SK-N-SH treated with all-trans-retinoic acid at 6 μM for 48 hours (cell line): ENCODE measurements around the gene GZMM.

Source experiments
- ATAC-seq: fragments of 200-7000 bp; cut with Tn5 transposase; 3 replicates; pipeline ENCODE4 v1.9.1; 2020; ENCODE audit warnings: mild to moderate bottlenecking, moderate library complexity
- ARNTL ChIP-seq: fragments of 450-650 bp; formaldehyde crosslinking; IDR thresholded peaks from 2 replicates; pipeline ENCODE4 v1.5.0; 2020; ENCODE audit warnings: low read depth, mild to moderate bottlenecking, moderate library complexity, borderline replicate concordance
- CREB5 ChIP-seq: fragments of 250-450 bp; sonication (Bioruptor Pico); IDR thresholded peaks from 2 replicates; pipeline ENCODE4 v1.5.1; 2020; ENCODE audit warnings: low read depth, mild to moderate bottlenecking, moderate library complexity
- CSDC2 ChIP-seq: fragments of 250-450 bp; sonication (Bioruptor Pico); IDR thresholded peaks from 2 replicates; pipeline ENCODE4 v1.5.0; 2020; ENCODE audit warnings: mild to moderate bottlenecking, moderate library complexity
- CSRNP3 ChIP-seq: fragments of 250-450 bp; sonication (Bioruptor Pico); IDR thresholded peaks from 2 replicates; pipeline ENCODE4 v1.5.1; 2021; ENCODE audit warnings: mild to moderate bottlenecking, moderate library complexity
- ESRRG ChIP-seq: fragments of 250-450 bp; sonication (Bioruptor Pico); IDR thresholded peaks from 2 replicates; pipeline ENCODE4 v1.6.1; 2021; ENCODE audit warnings: mild to moderate bottlenecking
- GLIS3 ChIP-seq: fragments of 250-450 bp; sonication (Bioruptor Pico); IDR thresholded peaks from 2 replicates; pipeline ENCODE4 v1.5.0; 2020; ENCODE audit warnings: mild to moderate bottlenecking, moderate library complexity
- ISL1 ChIP-seq: fragments of 250-450 bp; sonication (Bioruptor Pico); IDR thresholded peaks from 2 replicates; pipeline ENCODE4 v2.1.2; 2022; ENCODE audit warnings: mild to moderate bottlenecking, moderate library complexity
- OSR1 ChIP-seq: fragments of 250-450 bp; sonication (Bioruptor Pico); IDR thresholded peaks from 2 replicates; pipeline ENCODE4 v1.8.0; 2022; ENCODE audit warnings: moderate library complexity, mild to moderate bottlenecking, inconsistent platforms
- PATZ1 ChIP-seq: fragments of 250-450 bp; sonication (Bioruptor Pico); IDR thresholded peaks from 2 replicates; pipeline ENCODE4 v1.8.0; 2020; ENCODE audit warnings: mild to moderate bottlenecking, moderate library complexity, borderline replicate concordance
- POU6F1 ChIP-seq: fragments of 250-450 bp; sonication (Bioruptor Pico); IDR thresholded peaks from 2 replicates; pipeline ENCODE4 v1.8.0; 2021; ENCODE audit warnings: low read depth, mild to moderate bottlenecking, moderate library complexity, borderline replicate concordance
- PPARA ChIP-seq: fragments of 250-450 bp; sonication (Bioruptor Pico); IDR thresholded peaks from 2 replicates; pipeline ENCODE4 v1.5.0; 2020; ENCODE audit warnings: mild to moderate bottlenecking, borderline replicate concordance
- RARB ChIP-seq: fragments of 250-450 bp; sonication (Bioruptor Pico); IDR thresholded peaks from 2 replicates; pipeline ENCODE4 v1.8.0; 2021; ENCODE audit warnings: mild to moderate bottlenecking, moderate library complexity
- TCF4 ChIP-seq: fragments of 250-450 bp; sonication (Bioruptor Pico); IDR thresholded peaks from 2 replicates; pipeline ENCODE4 v1.8.0; 2021; ENCODE audit warnings: mild to moderate bottlenecking, moderate library complexity, borderline replicate concordance
- TOX ChIP-seq: fragments of 250-450 bp; sonication (Bioruptor Pico); IDR thresholded peaks from 2 replicates; pipeline ENCODE4 v1.8.0; 2021; ENCODE audit warnings: mild to moderate bottlenecking, moderate library complexity, borderline replicate concordance
- TSHZ2 ChIP-seq: fragments of 250-450 bp; sonication (Bioruptor Pico); IDR thresholded peaks from 2 replicates; pipeline ENCODE4 v1.5.0; 2020; ENCODE audit warnings: mild to moderate bottlenecking, moderate library complexity
- ZC3H10 ChIP-seq: fragments of 250-450 bp; sonication (Bioruptor Pico); IDR thresholded peaks from 2 replicates; pipeline ENCODE4 v1.5.1; 2021; ENCODE audit warnings: mild to moderate bottlenecking, moderate library complexity
- ZFP3 ChIP-seq: fragments of 250-450 bp; sonication (Bioruptor Pico); IDR thresholded peaks from 2 replicates; pipeline ENCODE4 v1.5.0; 2020; ENCODE audit warnings: mild to moderate bottlenecking, moderate library complexity
- ZFP30 ChIP-seq: fragments of 450-650 bp; formaldehyde crosslinking; IDR thresholded peaks from 2 replicates; pipeline ENCODE4 v1.5.0; 2022; ENCODE audit warnings: mild to moderate bottlenecking, moderate library complexity
- ZNF565 ChIP-seq: fragments of 450-650 bp; formaldehyde crosslinking; conservative IDR thresholded peaks from 2 replicates; pipeline ENCODE4 v1.5.0; 2020; ENCODE audit warnings: low read depth, mild to moderate bottlenecking, moderate library complexity
- ZNF70 ChIP-seq: fragments of 450-650 bp; formaldehyde crosslinking; IDR thresholded peaks from 2 replicates; pipeline ENCODE4 v1.5.0; 2020; ENCODE audit warnings: mild to moderate bottlenecking, moderate library complexity
- ZNF8 ChIP-seq: fragments of 450-650 bp; formaldehyde crosslinking; IDR thresholded peaks from 2 replicates; pipeline ENCODE4 v1.5.0; 2020; ENCODE audit warnings: mild to moderate bottlenecking, moderate library complexity

GZMM gene

GRCh38 chr19:536881-537404 lies 6.9 kb upstream of the GZMM start:
- no peak for TF ChIP-seq RARB (CRISPR knock-in tag)
- TF ChIP-seq ZFP3 (CRISPR knock-in tag) = no peak
- TF ChIP-seq TSHZ2 (CRISPR knock-in tag) = no peak
- TF ChIP-seq OSR1 (CRISPR knock-in tag) = no peak
- no peak for TF ChIP-seq ISL1
- TF ChIP-seq PPARA (CRISPR knock-in tag) = no peak
- no peak for TF ChIP-seq PATZ1 (CRISPR knock-in tag)
- no peak for TF ChIP-seq ARNTL (CRISPR knock-in tag)
- TF ChIP-seq CREB5 = no peak
- TF ChIP-seq POU6F1 = no peak
- TF ChIP-seq ZNF565 (CRISPR knock-in tag) = no peak
- no peak for TF ChIP-seq ZNF70
- TF ChIP-seq ZNF8 (CRISPR knock-in tag) = no peak
- no peak for TF ChIP-seq ZC3H10

GRCh38 chr19:538641-539428 lies 5.0 kb upstream of the GZMM start:
- ATAC-seq = no peak
- no peak for TF ChIP-seq ZNF565 (CRISPR knock-in tag)
- TF ChIP-seq CSRNP3 (CRISPR knock-in tag) = no peak
- TF ChIP-seq TOX (CRISPR knock-in tag) = no peak
- TF ChIP-seq RARB (CRISPR knock-in tag) = no peak
- no peak for TF ChIP-seq PATZ1 (CRISPR knock-in tag)
- TF ChIP-seq GLIS3 = no peak
- no peak for TF ChIP-seq TSHZ2 (CRISPR knock-in tag)
- no peak for TF ChIP-seq ZFP30 (CRISPR knock-in tag)
- TF ChIP-seq ZC3H10 = no peak
- no peak for TF ChIP-seq ESRRG (CRISPR knock-in tag)
- no peak for TF ChIP-seq ARNTL (CRISPR knock-in tag)
- TF ChIP-seq ISL1 = no peak
- TF ChIP-seq ZNF8 (CRISPR knock-in tag) = no peak
- no peak for TF ChIP-seq ZFP3 (CRISPR knock-in tag)
- no peak for TF ChIP-seq TCF4 (CRISPR knock-in tag)
- TF ChIP-seq POU6F1 = no peak
- TF ChIP-seq CSDC2 (CRISPR knock-in tag) = no peak

More at GRCh38 chr19:536881-537404, 6.9 kb upstream of the GZMM start:
- no peak for ATAC-seq
